Astrocyte of the cerebellum (primary cell): ENCODE data around the gene SLC15A1.

Source experiments
- DNase-seq: peaks from one replicate; pipeline ENCODE4 v3.0.0-alpha.2; 2011; ENCODE audit warnings: low read depth
- H3K4me3 ChIP-seq: 2 replicates; pipeline ENCODE4 v1.5.1; 2011; ENCODE audit warnings: mild to moderate bottlenecking, low read depth, low read length, moderate library complexity
- CTCF ChIP-seq: IDR thresholded peaks from 2 replicates; pipeline ENCODE4 v1.5.1; 2012; ENCODE audit warnings: low read length, low read depth, moderate library complexity, mild to moderate bottlenecking; ENCODE audit errors: missing control alignments
- in situ Hi-C: cut with HindIII; loops from 2 replicates; pipeline ENCODE4 v1.10.0; 2017; ENCODE audit warnings: low sequenced_read_pairs

Gene SLC15A1

DNA sequence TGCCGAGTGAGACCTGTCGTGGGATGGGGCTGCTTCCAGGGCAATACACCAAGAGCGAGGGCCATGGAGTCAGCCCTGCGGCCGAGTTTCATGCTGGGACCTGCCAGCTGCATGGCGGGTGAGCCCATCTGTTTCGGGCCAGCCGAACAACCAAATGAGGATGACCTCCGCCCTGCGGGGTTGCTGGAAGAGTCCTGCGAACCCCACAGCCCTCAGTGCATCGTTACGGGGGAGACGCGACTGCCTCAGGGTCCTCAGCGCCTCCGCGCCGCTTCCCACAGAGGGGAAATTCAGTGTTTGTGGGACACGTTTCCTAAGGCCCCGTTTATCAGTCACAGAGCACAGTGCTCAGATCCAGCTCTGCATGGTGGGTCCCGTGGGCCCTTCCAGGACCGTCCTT, 22.0 kb downstream of the SLC15A1 start:
- TF ChIP-seq CTCF = no peak
- H3K4me3 ChIP-seq = no peak overlapping the region
- in situ Hi-C loops = no loop called here
- no peak for DNase-seq

GRCh38 chr13:98729658-98730057, 22.8 kb downstream of the SLC15A1 start:
- no peak for DNase-seq
- no peak overlapping the region for H3K4me3 ChIP-seq
- in situ Hi-C loops = no loop called here
- TF ChIP-seq CTCF = no peak

DNA sequence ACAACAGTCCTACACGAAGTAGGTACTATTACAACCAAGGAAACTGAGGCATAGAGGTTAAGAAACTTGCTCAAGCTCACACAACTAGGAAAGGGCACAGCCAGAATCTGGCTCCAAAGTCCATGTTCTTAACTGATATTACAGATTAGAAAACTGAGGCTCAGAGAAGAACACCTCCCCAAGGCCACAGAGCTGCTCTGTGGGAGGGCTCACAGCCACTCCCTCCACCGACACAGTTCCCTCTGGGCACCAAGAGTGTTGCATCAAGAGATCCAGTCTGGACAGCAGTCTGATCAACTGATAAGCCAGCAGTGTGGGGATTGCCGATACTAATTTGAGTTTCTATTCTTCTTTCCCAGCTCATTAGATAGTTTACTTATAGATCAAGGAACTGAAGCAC, 29.5 kb downstream of the SLC15A1 start:
- H3K4me3 ChIP-seq = no peak overlapping the region
- TF ChIP-seq CTCF = no peak
- no peak for DNase-seq
- in situ Hi-C loops = no loop called here

DNA sequence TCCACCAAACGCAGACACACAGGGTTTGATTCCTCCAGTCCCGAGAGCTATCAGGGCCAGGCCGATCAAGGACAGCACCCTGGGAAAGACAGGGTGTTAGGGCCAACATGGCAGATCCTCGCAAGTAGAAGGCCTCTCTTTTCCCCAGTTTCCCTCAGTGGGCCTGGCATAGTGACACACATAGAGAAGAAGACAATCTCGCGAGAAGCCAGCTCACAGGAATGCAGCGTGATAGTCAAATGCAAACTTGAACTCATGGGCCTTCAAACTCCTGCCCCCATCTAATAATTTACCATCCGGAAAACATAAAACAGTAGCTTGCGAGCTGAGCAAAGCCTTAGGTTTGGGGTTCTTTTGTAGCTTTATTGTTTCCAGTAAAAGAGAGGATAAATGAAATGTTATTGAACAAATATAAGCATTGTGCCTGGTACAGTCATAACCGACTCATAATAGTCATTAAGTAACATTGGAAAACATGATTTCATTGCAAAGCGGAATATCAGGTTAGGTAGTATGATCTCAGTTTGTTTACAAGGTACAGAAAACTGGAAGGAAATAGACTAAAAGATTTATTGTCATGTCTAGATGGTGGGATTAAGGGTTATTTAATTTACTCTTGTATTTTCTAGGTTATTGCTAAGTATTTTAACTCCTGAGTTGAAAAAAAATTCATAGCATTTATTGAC, 30.5 kb downstream of the SLC15A1 start:
- in situ Hi-C loops = no loop called here
- no peak overlapping the region for H3K4me3 ChIP-seq
- no peak for TF ChIP-seq CTCF
- no peak for DNase-seq

DNA sequence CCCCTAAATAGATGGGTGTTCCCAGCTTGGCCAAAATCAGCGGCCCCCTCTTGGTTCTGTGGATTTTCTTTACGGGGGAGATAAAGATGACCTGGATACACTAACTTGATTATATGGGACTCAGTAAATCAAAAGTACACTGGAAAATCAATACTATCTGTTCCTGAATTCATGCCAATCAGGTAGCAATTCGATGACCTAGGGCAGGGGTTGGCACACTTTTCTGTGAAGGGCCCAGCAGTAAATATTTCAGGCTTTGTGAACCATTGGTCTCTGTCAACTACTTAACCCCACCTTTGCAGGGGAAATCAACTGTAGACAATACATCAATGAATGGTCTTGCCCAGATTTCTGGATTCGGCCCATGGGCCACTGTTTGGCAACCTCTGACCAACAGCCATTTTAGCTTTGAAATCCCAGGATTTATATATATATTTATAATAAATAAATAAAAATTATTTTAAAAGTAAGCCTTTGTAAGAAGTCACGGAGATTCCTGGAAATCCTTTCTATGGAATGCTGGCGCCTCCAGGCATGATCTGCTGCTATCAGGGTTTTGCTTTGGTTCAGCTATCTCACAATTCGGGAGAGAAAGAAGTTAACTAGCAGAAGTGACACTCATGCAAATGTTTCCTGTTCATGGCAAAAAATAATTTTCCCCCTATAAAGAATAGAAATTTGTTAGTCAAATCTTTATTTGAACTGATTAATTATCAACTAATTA, 32.8 kb downstream of the SLC15A1 start:
- in situ Hi-C loops = loop anchor here (5.0 kb wide), 1 partner anchor 103 kb away; no protein-coding TSS in a partner anchor
- no peak for TF ChIP-seq CTCF
- no peak overlapping the region for H3K4me3 ChIP-seq
- no peak for DNase-seq

GRCh38 chr13:98717891-98718290, 34.6 kb downstream of the SLC15A1 start:
- no peak for TF ChIP-seq CTCF
- in situ Hi-C loops = loop anchor here (5.0 kb wide), 1 partner anchor 104 kb away; no protein-coding TSS in a partner anchor
- no peak for DNase-seq
- no peak overlapping the region for H3K4me3 ChIP-seq
